Posterior vena cava (tissue), 2 donors: ENCODE measurements around the gene EIF3D. TPM values are rescaled to one million over a fixed set of nuclear protein-coding genes. Genes with fewer than 3 reads are reported as not detected.
A peak's percentile ranks its signal among the peaks of the same experiment; 100 is the strongest.

Experiments
- DNase-seq: peaks from one replicate; pipeline ENCODE4 v3.0.0-alpha.2; 2020; ENCODE audit warnings: low spot score
- intact Hi-C, 2 donors: fragments of 100-400 bp; cut with DNase I; formaldehyde crosslinking; loops; one replicate each; pipeline versions ENCODE4 v1.14.1 to v1.14.2; 2022 to 2023
- total RNA-seq, 2 donors: library from RNA; stranded (reverse); fragmentation: NEBNext Ultra II Directional; extraction: Animal tissue kit (Norgen Biotek cat#: 25700); gene quantifications; one replicate each; pipeline ENCODE4 v1.2.1, GENCODE V29; 2021
- donor health status: DM: yes; HTN: yes; CAD: no.
- donor health status: DM: yes; HTN: yes; CAD: no.

The EIF3D gene
- total RNA-seq, 2 donors from 2014 or later: 98.6 to 106 TPM

GRCh38 chr22:36514766-36515165 is 14.2 kb downstream of the EIF3D start:
- intact Hi-C loops: no loop called here
- no peak for DNase-seq

GRCh38 chr22:36512991-36513390 is 16.0 kb downstream of the EIF3D start:
- intact Hi-C loops: no loop called here
- DNase-seq: no peak

GRCh38 chr22:36512333-36512732 is 16.6 kb downstream of the EIF3D start:
- intact Hi-C loops: no loop called here
- no peak for DNase-seq

- DNase-seq: no peak
- intact Hi-C loops: no loop called here
Observed at GRCh38 chr22:36510966-36511881, 17.7 kb downstream of the EIF3D start.

GRCh38 chr22:36510384-36510783 is 18.6 kb downstream of the EIF3D start:
- no peak for DNase-seq
- intact Hi-C loops: no loop called here

- intact Hi-C loops: no loop called here
Observed at GRCh38 chr22:36507518-36508010, 21.4 kb downstream of the EIF3D start.

GRCh38 chr22:36506637-36507517 is 22.1 kb downstream of the EIF3D start, which contains the start of gene FOXRED2:
Gene FOXRED2, minus strand, starts transcription at chr22:36507040. Its CDS starts 618 bp downstream, at chr22:36506422.
- intact Hi-C loops: no loop called here
- peak; percentile 97 for DNase-seq

More at GRCh38 chr22:36507518-36508010, 21.4 kb downstream of the EIF3D start:
- DNase-seq: no peak

- intact Hi-C loops: no loop called here
- DNase-seq: no peak
Observed at GRCh38 chr22:36505998-36506635, 22.8 kb downstream of the EIF3D start.

- intact Hi-C loops: loop anchor here in 1 of 2 donors (10.0 kb wide), 1 partner anchor 303 kb away; no protein-coding TSS in a partner anchor
- DNase-seq: no peak
Observed at GRCh38 chr22:36497910-36498665, 30.9 kb downstream of the EIF3D start.

- intact Hi-C loops: loop anchor here in 1 of 2 donors (10.0 kb wide), 1 partner anchor 299 kb away; no protein-coding TSS in a partner anchor
- DNase-seq: no peak
Observed at GRCh38 chr22:36493690-36494110, 35.3 kb downstream of the EIF3D start.

GRCh38 chr22:36492109-36492508 is 36.9 kb downstream of the EIF3D start:
- intact Hi-C loops: loop anchor here in 1 of 2 donors (10.0 kb wide), 1 partner anchor 297 kb away; no protein-coding TSS in a partner anchor
- no peak for DNase-seq

- intact Hi-C loops: loop anchor here in 1 of 2 donors (10.0 kb wide), 1 partner anchor 296 kb away; no protein-coding TSS in a partner anchor
- no peak for DNase-seq
Observed at GRCh38 chr22:36491155-36491554, 37.8 kb downstream of the EIF3D start.

GRCh38 chr22:36486619-36487384 is 42.2 kb downstream of the EIF3D start:
- no peak for DNase-seq
- intact Hi-C loops: loop anchor here in 1 of 2 donors (5.0 kb wide), 1 partner anchor 975 kb away; no protein-coding TSS in a partner anchor

GRCh38 chr22:36481393-36482168 is 47.4 kb downstream of the EIF3D start, which contains the start of gene TXN2:
Gene TXN2, minus strand, starts transcription at chr22:36481640. Its CDS starts 803 bp downstream, at chr22:36480837.
- peak; percentile 99 for DNase-seq
- intact Hi-C loops: loop anchor here in 1 of 2 donors (1.0 kb wide), 1 partner anchor 20 kb away; no protein-coding TSS in a partner anchor

- no peak for DNase-seq
- intact Hi-C loops: loop anchor here in 1 of 2 donors (1.0 kb wide), 1 partner anchor 20 kb away; no protein-coding TSS in a partner anchor
Observed at GRCh38 chr22:36480941-36481392, 48.0 kb downstream of the EIF3D start.

- DNase-seq: no peak
- intact Hi-C loops: no loop called here
Observed at GRCh38 chr22:36478966-36479365, 50.0 kb downstream of the EIF3D start.
